Amniotic epithelial cell (primary cell): Measurements from ENCODE around the gene UBE2M.
"Not testable (repeated sequence)": the region's sequence is repeated elsewhere in the genome, so short reads cannot be mapped to it uniquely, and the experiment has no call there.

ENCODE experiments used
- DNase-seq: peaks from one replicate; pipeline ENCODE4 v3.0.0-alpha.2; 2010; ENCODE audit warnings: low read depth

The UBE2M gene

GRCh38 chr19:58555369-58555885 lies 3.0 kb downstream of the UBE2M start:
- DNase-seq, result no peak

DNA sequence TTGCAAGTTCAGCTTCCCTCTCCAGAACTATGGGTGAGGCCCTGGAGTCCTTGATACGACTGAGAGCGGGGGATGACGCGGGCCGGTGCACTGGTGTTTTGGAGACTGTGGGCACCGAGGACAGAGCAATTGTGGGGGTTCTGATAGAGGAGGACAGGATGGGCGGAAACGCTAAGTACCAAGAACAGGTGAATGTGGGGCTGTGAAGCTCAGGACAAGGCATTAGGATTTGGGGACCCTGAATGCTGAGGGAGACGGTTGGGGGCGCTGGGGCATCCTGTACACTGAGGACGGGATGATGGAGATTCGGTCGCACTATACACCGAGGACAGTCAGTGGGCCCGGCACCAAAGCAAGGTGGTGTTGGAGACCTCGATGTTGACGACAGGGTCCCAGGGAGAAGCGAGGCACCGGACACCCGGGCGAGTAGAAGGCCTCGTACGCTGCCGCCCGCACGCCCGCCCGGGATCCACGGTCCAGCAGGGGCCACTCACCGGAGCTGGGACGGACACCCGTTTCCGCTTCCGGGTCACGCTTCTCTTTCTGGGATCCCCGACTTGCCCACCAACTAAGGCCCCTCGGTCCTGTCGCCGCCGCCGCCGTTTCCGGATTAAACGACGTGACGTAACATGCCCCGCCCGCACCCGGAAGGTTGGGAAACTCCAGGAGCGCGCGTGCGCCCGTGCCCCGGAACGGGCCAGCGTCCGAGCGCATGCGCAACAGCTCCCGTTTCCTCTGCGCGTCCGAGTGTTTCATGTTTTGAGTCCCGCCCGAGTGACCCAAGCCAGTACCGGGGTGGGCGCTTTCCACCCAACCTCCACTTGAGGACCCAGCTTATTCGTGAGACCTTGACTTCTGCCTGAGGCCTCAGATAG lies 3.7 kb downstream of the UBE2M start, which contains the start of gene CHMP2A:
TSS of gene CHMP2A (minus strand) at position 612 of the 875 bp plus-strand sequence. CDS start 893 bp downstream, outside the sequence.
- peak; percentile 94 for DNase-seq

DNA sequence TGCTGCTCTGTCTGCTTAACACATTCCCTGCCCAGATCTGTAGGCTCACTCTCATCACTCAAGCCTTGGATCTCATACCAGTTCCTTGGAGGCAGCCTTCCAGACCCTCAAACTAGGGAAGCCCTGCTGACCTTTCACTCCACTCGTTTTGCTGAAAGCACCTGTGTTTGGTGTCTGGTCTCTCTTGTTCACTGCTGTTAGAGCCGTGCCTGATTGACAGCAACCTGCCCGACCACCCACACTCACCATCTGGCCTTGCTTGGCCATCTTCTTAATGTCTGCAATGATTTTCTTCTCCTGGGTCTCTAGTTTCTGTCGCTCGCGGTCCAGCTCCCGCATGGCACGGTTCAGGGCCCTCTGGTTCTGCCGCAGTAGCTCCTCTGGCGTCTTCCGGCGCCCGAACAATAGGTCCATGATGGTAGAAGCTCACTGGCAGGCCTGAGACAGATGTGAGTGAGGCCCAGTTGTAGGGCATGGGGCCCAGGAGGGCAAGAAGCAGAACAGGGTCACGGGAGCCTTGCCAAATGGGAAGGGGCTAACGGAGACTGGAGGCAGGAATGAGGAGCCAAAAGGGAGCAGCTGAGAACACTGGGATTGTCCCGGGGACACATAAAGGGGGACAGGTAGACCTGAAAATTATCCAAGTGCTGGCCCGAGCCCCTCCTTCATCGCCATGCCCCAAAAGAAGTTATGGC lies 4.5 kb downstream of the UBE2M start:
- DNase-seq, result no peak

DNA sequence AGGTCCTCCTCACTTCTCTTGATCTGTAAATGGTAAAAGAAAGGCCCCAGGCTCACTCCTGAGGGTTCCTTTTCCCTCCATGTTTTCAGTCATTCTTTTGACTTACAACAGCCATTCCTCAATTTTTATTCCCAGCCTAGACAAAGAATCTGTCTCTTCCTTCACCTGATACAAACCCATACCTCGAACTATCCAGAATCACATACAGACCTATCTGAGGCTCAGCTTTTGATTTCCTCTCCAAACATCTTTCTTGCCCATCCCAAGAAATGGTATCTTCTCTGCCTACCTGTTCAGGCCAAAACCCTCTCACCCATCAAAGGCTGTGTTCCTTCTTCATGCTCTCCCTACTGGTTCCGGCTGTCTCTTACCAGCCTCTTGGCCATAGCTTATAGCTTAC lies 5.8 kb downstream of the UBE2M start:
- DNase-seq, result no peak

DNA sequence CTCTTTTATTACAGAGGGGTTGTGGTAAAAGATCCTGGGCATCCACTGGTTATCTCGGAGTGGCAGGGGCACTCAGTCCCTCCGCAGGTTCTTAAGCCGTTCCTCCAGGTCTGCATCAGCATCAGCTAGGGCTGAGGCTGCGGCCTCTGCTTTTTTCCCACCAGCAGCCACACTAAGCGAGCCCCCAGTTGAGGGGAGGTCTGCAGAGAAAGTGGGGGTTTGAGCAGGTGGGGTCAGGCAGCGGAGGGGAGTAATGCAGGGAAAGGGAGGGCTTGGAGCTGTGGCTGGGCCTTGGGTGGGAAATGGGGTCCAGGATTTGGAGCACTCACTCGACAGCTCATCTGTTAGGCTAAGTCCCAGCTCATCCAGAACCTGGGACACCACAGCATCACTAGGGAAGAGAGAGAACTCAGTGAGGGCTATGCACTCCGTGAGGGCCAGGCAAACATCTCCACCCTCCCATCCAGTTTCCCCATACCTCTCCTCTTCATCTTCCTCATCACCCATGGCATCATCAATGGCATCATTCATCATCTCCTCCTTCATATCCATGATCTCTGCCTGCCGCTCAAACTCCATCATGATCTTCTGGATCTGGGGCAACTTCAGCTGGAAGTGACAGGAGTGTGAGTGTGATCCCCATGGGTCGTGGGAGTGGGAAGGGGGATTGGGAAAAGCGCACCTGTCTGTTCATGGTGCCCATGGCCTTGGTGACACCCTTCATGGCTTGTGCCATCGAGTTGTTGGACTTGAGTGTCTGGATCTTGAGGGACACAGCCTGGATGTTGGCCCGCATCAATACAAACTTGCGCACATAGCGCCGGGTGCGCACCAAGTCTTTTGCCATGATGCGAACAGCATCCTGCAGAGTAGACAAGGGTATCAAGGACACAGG lies 6.6 kb downstream of the UBE2M start:
- DNase-seq, result no peak

GRCh38 chr19:58551123-58551497 lies 7.3 kb downstream of the UBE2M start:
- no peak for DNase-seq

- DNase-seq, result no peak
Measured at GRCh38 chr19:58550362-58551122, 7.9 kb downstream of the UBE2M start.

DNA sequence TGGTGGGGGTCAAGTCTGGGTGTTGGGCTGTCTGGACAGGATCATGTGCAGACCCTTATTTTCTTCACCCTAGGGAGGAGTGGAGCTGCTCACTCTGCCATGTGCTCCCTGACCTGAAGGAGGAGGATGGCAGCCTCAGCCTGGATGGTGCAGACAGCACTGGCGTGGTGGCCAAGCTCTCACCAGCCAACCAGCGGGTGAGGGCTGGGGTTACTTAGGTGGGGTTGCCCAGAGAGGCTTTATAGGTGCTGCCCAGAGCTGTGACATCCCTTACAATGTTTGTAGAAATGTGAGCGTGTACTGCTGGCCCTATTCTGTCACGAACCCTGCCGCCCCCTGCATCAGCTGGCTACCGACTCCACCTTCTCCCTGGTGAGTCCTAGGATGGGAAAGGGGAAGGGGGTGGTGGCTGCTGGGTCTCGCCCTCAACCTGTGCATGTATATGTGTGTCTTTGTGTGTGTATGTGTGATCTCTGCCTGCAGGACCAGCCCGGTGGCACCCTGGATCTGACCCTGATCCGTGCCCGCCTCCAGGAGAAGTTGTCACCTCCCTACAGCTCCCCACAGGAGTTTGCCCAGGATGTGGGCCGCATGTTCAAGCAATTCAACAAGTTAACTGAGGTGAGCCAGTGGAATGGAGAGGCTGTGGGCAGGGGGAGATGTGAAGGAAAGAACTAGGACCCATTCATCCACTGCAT lies 8.6 kb downstream of the UBE2M start:
- no peak for DNase-seq

GRCh38 chr19:58548859-58549663 lies 9.3 kb downstream of the UBE2M start:
- DNase-seq, result no peak

DNA sequence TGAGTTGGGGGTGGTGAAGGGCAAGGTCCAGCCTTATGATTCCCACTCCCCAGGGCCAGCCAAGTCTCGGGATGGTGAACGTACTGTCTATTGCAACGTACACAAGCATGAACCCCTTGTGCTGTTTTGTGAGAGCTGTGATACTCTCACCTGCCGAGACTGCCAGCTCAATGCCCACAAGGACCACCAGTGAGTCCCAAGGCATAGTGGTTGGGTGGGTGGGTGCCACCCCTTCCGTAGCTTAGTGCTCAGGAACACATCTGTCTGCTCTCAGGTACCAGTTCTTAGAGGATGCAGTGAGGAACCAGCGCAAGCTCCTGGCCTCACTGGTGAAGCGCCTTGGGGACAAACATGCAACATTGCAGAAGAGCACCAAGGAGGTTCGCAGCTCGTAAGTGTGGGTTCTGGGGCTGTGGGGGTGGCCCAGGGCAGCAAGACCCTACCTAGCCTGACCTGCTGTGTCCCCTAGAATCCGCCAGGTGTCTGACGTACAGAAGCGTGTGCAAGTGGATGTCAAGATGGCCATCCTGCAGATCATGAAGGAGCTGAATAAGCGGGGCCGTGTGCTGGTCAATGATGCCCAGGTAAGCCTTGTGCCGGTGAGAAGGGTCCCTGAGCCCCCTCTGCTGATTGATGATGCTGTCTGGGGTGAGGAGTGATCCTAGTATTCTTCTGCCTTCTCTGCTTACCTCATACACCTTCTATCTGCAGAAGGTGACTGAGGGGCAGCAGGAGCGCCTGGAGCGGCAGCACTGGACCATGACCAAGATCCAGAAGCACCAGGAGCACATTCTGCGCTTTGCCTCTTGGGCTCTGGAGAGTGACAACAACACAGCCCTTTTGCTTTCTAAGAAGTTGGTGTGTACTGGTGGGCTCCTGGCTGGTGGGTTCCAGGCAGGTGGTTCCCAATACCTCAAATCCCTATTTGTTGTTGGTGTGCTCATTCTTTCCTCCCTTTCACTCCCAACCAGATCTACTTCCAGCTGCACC lies 10.8 kb downstream of the UBE2M start:
- no peak for DNase-seq

DNA sequence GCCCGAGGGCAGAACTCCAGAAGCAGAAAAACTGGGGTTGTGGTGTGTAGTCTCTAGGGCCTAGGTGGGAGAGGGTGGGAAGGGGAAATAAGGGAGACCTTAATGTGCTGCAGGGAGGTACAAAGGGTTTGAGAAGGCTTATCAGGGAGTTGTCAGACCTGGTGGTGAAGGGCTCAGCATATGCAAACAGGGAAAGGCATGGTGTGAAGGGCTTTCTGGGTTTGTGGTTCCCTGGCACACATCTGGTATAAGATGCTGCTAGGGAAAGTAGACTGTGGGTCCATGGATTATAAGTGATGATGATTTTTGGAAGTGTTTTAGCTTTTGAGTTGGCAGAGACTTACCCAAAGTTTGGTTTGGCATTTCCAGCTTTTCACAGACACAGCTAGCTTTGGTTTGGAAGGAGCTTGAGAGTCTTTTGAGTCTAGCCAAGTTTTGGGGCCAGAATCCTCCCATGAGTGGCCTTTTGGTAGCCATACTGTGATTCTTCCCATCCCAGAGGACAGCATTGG lies 12.3 kb downstream of the UBE2M start:
- DNase-seq, result no peak

DNA sequence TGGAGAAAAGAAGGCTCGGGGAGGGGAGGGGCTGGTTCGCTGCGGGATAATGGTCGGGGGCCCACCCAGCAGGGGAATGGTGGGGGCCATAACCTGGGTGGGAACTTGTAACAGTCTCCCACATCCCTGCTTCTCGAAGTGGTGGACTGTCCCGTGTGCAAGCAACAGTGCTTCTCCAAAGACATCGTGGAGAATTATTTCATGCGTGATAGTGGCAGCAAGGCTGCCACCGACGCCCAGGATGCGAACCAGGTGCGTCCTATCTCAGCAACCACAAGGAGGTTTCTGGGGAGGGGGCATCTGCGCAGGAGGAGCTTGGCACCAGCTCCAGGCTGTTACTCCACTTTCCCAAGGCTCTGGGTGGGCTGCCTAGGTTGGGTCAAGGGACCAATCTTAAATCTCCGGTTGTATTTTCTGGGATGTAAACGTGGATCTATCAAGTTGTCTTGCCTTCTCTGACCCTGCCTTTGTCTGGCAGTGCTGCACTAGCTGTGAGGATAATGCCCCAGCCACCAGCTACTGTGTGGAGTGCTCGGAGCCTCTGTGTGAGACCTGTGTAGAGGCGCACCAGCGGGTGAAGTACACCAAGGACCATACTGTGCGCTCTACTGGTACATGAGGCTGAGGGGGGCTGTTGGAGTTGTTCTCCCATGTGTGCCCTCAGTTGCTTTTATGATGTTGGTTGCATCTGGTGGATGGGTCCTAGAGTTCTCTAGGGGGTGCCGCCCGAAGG lies 13.0 kb downstream of the UBE2M start:
- DNase-seq, result no peak

- peak; percentile 46 for DNase-seq
Measured at GRCh38 chr19:58544591-58545285, 13.7 kb downstream of the UBE2M start.

DNA sequence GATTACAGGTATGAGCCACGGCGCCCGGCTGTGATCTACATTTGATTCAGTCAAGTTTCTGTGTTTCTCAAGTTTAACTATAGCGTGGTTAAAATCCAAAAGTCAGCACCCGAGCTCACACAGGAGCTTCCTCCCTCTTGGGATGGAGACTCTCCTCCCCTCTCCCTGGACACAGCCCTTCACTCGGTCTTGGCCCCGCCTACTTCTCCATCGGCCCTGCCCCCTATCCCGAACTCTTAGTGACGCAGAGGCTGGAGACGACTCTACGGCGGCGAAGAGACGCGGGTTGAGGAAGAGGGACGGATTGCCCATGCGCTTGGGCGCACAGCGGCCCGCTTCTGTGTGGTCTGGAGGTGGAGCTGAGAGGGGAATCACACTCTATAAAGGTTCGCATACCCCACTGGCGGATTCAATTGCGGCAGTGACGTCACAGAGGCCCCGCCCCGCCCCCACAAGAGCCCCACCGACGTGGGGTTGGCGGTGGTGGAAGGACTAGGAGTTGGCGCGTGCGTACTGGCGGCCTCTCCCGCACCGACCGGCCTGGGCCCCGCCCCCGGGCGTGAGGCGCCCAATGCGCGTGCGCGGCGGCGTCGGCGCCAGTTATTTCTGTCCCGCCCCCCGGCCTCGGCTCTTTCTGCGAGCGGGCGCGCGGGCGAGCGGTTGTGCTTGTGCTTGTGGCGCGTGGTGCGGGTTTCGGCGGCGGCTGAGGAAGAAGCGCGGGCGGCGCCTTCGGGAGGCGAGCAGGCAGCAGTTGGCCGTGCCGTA lies 14.4 kb downstream of the UBE2M start, which contains the start of gene TRIM28:
TSS of gene TRIM28 (plus strand) at position 239 of the 765 bp plus-strand sequence. CDS start 694 bp downstream, outside the sequence.
- DNase-seq, result peak; percentile 99

DNA sequence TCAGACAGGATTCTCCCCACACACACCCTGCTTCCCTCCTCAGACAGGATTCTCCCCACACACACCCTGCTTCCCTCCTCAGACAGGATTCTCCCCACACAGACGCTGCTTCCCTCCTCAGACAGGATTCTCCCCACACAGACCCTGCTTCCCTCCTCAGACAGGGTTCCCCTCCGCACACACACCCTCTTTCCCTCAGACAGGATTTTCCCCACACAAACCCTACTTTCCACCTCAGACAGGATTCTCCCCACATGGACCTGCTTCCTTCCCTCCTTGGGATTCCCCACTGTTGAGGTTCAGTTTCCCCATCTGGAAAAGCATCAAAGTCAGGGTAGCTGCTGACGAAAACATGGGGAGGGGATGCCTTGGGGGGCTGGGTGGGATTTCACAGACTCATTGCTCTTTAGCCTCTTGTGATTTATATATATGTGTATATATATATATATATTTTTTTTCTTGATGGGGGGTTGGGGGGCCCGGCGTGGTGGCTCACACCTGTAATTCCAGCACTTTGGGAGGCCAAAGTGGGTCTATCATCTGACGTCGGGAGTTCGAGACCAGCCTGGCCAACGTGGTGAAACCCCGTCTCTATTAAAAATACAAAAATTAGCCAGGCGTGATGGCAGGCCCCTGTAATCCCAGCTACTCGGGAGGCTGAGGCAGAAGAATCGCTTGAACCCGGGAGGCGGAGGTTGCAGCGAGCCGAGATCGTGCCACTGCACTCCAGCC lies 15.6 kb downstream of the UBE2M start:
- DNase-seq, result not testable (repeated sequence)
